ENCODE measurements around the gene AEN.

- TF ChIP-seq E2F6 (IDR thresholded peaks at IDR 0.05; ENCODE audit: borderline replicate concordance, low read depth) (no peak), REST (IDR thresholded peaks at IDR 0.05) (no peak), ATOH8 (CRISPR knock-in tag; IDR thresholded peaks at IDR 0.05; ENCODE audit: low read depth) (no peak), KDM1A (IDR thresholded peaks at IDR 0.05; ENCODE audit: low read depth) (no peak), HOXB13 (CRISPR knock-in tag; IDR thresholded peaks at IDR 0.05; ENCODE audit: low read depth) (no peak), ZFP36 (IDR thresholded peaks at IDR 0.05; ENCODE audit: borderline replicate concordance, partially characterized antibody) (no peak), ELK1 (IDR thresholded peaks at IDR 0.05; ENCODE audit: low read depth, low read length) (no peak), PBX3 (IDR thresholded peaks at IDR 0.05) (no peak), CTCF (IDR thresholded peaks at IDR 0.05) (no peak), POLR2A (IDR thresholded peaks at IDR 0.05; ENCODE audit: low read length) (no peak), CHD2 (IDR thresholded peaks at IDR 0.05; ENCODE audit: low read length, partially characterized antibody) (no peak), USF2 (IDR thresholded peaks at IDR 0.05) (no peak), JUN (IDR thresholded peaks at IDR 0.05) (no peak), MAX (IDR thresholded peaks at IDR 0.05) (no peak)
Measured at GRCh38 chr15:88680241-88681001, 59.3 kb downstream of the AEN start.
